Pancreas (tissue), 10 donors: ENCODE measurements around the gene ABCA1. TPM values are rescaled to one million over a fixed set of nuclear protein-coding genes. Genes with fewer than 3 reads are reported as not detected.

ENCODE experiments used
- ATAC-seq, 4 donors: fragments of 200-7000 bp; cut with Tn5 transposase; one replicate each; pipeline versions ENCODE4 v1.8.0 to v1.9.1; 2020; ENCODE audit warnings: mild to moderate bottlenecking in 4 of 4, moderate library complexity in 4 of 4
- DNase-seq, 6 donors: peaks; one replicate each; pipeline ENCODE4 v3.0.0-alpha.2; 2020
- FAIRE-seq: peaks from 2 replicates; lab custom pipeline; 2012; peaks lifted over from hg19 to GRCh38; lab: Jason Lieb, UNC
- H3K27ac ChIP-seq, 4 donors: fragments of 200-600 bp; sonication (generic); 1 replicate in 3 of 4; 2 replicates in 1 of 4; pipeline versions ENCODE4 v1.5.0 to v1.8.0; 2020
- H3K27me3 ChIP-seq, 4 donors: fragments of 200-600 bp; one replicate each; pipeline ENCODE4 v1.8.0; 2021
- H3K36me3 ChIP-seq, 3 donors: fragments of 200-600 bp; sonication (generic) in 1 of 3; one replicate each; pipeline versions ENCODE4 v1.5.0 to v1.8.0; 2020 to 2021
- H3K4me1 ChIP-seq, 3 donors: fragments of 200-600 bp; one replicate each; pipeline ENCODE4 v1.8.0; 2021
- H3K4me3 ChIP-seq, 4 donors: fragments of 200-600 bp; sonication (generic) in 2 of 4; one replicate each; pipeline versions ENCODE4 v1.5.0 to v1.8.0; 2020 to 2021
- H3K9me3 ChIP-seq, 4 donors: fragments of 200-600 bp; one replicate each; pipeline ENCODE4 v1.8.0; 2021
- WGBS, 2 donors: extraction: QIAGEN DNeasy Blood & Tissue Kit; methylation state at CpG; one replicate each; pipeline ENCODE4 v1.1.7; 2013; 5-methylcytosine and 5-hydroxymethylcytosine counted together
- intact Hi-C, 3 donors: fragments of 100-400 bp; cut with DNase I; formaldehyde crosslinking; loops; one replicate each; pipeline versions ENCODE4 v1.11.1 to v1.14.2; 2022
- polyA plus RNA-seq, 2 donors: library from polyadenylated mRNA; stranded (reverse); fragments of 200-250 nt; gene quantifications; one replicate each; pipeline ENCODE4 v1.2.3, GENCODE V29; 2013
- total RNA-seq, 6 donors: library from RNA; stranded (reverse); fragmentation: NEBNext Ultra II Directional in 4 of 6; extraction: Animal tissue kit (Norgen Biotek cat#: 25700) in 4 of 6; gene quantifications; one replicate each; pipeline versions ENCODE4 v1.2.1 to v1.2.4, GENCODE V29; 2021 to 2023
- TF ChIP-seq, protein P1 (sequence below), 4 donors: fragments of 200-600 bp; sonication (generic) in 3 of 4; IDR thresholded peaks; one replicate each; pipeline versions ENCODE4 v1.5.0 to v1.8.0; 2021; ENCODE audit warnings: antibody characterized with exemption in 4 of 4
- donor health status: healthy with polysubstance abuse.
- donor health status: DM: no; HTN: no; CAD: no; lungs with moderate emphysema.
- donor health status: DM: no; HTN: no; CAD: no.
- donor health status: control.
- donor health status: control.
- donor health status: Bipolar disorder and iron deficiency.
- donor health status: DM: yes; HTN: yes; CAD: no.
- donor health status: DM: no; HTN: no; CAD: no.
- donor health status: DM: no; HTN: no; CAD: no.
- donor health status: DM: yes; HTN: yes; CAD: no.

Gene ABCA1
- total and polyA plus RNA-seq, 8 donors = 3.2 to 20.4 (median 8.6) TPM

DNA sequence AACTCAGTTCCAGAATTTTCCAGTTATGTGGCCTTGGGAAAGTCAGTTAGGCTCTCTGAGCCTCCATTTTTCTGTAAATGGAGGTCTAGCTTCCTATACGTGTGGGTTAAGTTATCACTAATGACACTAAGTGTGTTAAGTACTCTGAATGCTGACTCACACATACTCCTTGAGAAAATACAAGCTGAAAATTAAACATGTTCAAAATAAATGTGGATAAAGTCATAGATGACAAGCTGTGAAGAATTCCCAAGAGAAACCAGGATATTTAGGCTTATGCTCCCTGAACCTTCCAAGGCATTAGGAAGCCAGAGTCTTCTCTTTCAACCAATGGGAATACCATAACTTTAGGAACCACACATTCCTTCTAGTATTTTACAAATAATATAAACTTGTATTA is 58.1 kb downstream of the ABCA1 start:
- H3K4me1 ChIP-seq = peaks cover 0 to 14% (median 0%) of the 10 kb centered on the region in 3 donors
- H3K27me3 ChIP-seq = no peaks in the 10 kb centered on the region
- no peak for FAIRE-seq
- no peak overlapping the region for H3K4me3 ChIP-seq
- ATAC-seq = no peak
- TF ChIP-seq, protein P1, sequence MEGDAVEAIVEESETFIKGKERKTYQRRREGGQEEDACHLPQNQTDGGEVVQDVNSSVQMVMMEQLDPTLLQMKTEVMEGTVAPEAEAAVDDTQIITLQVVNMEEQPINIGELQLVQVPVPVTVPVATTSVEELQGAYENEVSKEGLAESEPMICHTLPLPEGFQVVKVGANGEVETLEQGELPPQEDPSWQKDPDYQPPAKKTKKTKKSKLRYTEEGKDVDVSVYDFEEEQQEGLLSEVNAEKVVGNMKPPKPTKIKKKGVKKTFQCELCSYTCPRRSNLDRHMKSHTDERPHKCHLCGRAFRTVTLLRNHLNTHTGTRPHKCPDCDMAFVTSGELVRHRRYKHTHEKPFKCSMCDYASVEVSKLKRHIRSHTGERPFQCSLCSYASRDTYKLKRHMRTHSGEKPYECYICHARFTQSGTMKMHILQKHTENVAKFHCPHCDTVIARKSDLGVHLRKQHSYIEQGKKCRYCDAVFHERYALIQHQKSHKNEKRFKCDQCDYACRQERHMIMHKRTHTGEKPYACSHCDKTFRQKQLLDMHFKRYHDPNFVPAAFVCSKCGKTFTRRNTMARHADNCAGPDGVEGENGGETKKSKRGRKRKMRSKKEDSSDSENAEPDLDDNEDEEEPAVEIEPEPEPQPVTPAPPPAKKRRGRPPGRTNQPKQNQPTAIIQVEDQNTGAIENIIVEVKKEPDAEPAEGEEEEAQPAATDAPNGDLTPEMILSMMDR (IDR thresholded peaks at IDR 0.05) = no peak
- no peaks in the 10 kb centered on the region for H3K36me3 ChIP-seq
- DNase-seq = no peak
- H3K9me3 ChIP-seq = no peaks in the 10 kb centered on the region
- intact Hi-C loops = no loop called here
- no peak overlapping the region for H3K27ac ChIP-seq
- WGBS, 2 donors = 72 to 75% methylated on average over 1 of the region's 1 CpG

DNA sequence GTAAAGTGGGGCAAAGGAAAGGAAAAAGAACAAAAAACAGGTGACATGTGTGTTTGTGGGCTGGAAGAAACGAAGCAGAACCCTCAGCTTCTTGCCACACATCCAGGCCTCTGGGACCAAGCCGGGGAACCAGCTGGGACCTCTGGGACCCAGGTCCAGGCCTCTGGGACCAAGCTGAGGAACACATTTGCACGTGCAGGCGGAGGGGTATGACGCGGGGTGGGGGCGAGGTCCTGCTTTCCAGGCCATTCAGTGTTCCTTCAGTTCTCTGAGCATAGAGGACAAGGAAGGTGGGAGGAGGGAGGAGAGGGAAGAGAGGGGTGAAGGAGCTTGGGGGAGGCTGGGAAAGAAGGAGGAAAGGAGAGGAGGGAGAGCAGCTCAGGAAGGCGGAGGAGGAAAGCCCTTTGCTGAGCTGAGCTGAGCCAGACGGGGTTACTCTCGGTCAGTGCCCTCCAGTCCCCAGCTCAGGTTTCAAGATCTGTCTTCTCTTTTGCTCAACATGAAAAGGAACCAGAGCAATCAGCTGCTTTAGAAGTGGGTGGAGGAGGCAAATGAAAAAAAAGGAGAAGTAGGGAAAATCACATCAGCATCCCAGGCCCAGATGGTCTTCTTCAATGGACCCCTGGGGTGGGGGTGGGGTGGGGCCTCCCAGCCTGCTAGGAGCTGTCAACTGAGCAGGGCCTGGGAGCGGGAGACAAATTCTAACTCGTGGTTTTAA is 59.1 kb downstream of the ABCA1 start:
- DNase-seq (peak in 3 of 6 donors; percentile 21 to 52 (median 28)), ATAC-seq (peak; percentile 62 to 87 (median 83)), FAIRE-seq (no peak)
- Histone ChIP-seq H3K36me3 (no peaks in the 10 kb centered on the region), H3K27me3 (no peaks in the 10 kb centered on the region), H3K27ac (peak overlapping the region in 2 of 4 donors; percentile 15 to 17), H3K4me1 (peaks cover 0 to 14% (median 0%) of the 10 kb centered on the region in 3 donors), H3K4me3 (no peak overlapping the region), H3K9me3 (no peaks in the 10 kb centered on the region)
- 56 to 62% methylated on average over 12 of the region's 12 CpGs for WGBS, 2 donors
- intact Hi-C loops = no loop called here
- TF ChIP-seq, protein P1 (IDR thresholded peaks at IDR 0.05) = no peak

DNA sequence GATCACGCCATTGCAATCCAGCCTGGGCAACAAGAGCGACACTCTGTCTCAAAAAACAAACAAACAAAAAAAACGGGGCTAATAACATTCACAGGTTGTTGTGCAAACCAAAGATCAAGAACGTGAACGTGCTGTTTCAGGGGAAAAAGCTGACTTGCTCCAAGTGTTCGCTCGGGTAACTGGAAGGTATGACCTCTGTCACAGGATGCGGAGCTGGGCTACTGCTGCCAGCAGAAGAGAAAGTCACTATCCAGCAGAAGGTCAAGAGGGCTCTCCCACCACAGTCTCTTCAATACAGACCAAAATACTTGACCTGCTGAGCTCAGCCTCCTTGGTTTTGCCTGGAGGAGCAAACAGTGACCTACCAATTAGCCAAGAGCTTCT is 59.7 kb downstream of the ABCA1 start:
- WGBS, 2 donors = 81 to 83% methylated on average over 8 of the region's 8 CpGs
- ATAC-seq = peak in 1 of 4 donors; percentile 13
- no peak for FAIRE-seq
- no peaks in the 10 kb centered on the region for H3K9me3 ChIP-seq
- DNase-seq = no peak
- intact Hi-C loops = no loop called here
- H3K4me1 ChIP-seq = peaks cover 0 to 17% (median 0%) of the 10 kb centered on the region in 3 donors
- no peaks in the 10 kb centered on the region for H3K27me3 ChIP-seq
- no peak overlapping the region for H3K4me3 ChIP-seq
- TF ChIP-seq, protein P1 (IDR thresholded peaks at IDR 0.05) = no peak
- peak overlapping the region in 1 of 4 donors; percentile 15 for H3K27ac ChIP-seq
- H3K36me3 ChIP-seq = no peaks in the 10 kb centered on the region

DNA sequence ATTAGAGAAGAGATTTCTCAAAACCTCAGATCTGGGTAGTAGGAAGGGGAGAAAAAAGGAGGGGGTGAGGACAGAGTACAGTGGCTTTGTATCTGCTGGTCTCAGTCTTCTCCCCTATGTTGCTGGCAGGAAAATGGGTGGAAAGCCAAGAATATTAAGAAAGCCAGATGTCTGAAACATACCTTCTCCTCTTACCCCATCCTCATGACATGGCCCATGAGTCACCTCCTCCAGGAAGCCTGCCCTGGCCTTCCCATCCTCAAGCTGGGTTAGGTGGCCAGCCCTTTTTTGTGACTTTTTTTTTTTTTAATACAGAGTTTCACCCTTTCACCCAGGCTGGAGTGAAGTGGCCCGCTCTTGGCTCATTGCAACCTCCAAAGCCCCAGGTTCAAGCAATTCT is 61.8 kb downstream of the ABCA1 start:
- Histone ChIP-seq H3K4me1 (peaks cover 0 to 14% (median 0%) of the 10 kb centered on the region in 3 donors), H3K36me3 (no peaks in the 10 kb centered on the region), H3K27me3 (no peaks in the 10 kb centered on the region), H3K4me3 (no peak overlapping the region), H3K27ac (no peak overlapping the region), H3K9me3 (no peaks in the 10 kb centered on the region)
- no peak for ATAC-seq
- intact Hi-C loops = no loop called here
- WGBS, 2 donors = 84 to 96% methylated on average over 1 of the region's 1 CpG
- no peak for FAIRE-seq
- TF ChIP-seq, protein P1 (IDR thresholded peaks at IDR 0.05) = no peak
- no peak for DNase-seq

DNA sequence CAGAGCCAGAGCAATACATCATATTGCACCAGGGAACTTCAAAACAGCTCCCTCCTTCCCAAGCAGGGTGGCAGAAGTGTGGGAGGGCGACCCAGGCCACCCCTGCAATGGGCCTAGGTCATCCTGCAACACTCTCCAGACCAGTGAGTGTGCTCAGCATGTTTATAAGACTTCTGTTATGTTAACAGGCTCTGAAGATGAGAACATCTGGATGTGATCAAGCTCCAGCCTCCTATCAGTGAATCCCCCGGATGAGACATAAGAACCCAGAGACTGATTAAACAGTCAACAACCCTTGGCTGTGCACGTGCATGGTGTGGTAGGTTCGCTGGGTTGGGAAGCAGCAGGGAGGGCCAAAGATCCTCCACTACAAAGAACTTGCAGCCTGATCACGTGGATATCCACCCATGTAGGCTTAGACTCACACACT is 63.3 kb downstream of the ABCA1 start:
- ATAC-seq = no peak
- TF ChIP-seq, protein P1 (IDR thresholded peaks at IDR 0.05) = no peak
- Histone ChIP-seq H3K27ac (no peak overlapping the region), H3K9me3 (no peaks in the 10 kb centered on the region), H3K27me3 (no peaks in the 10 kb centered on the region), H3K4me3 (no peak overlapping the region), H3K36me3 (no peaks in the 10 kb centered on the region), H3K4me1 (peaks cover 0 to 16% (median 0%) of the 10 kb centered on the region in 3 donors)
- FAIRE-seq = no peak
- 80 to 85% methylated on average over 5 of the region's 5 CpGs for WGBS, 2 donors
- intact Hi-C loops = no loop called here
- no peak for DNase-seq
